CD14-positive monocyte (primary cell): ENCODE measurements around the gene BCL2L12. TPM values are rescaled to one million over a fixed set of nuclear protein-coding genes. Genes with fewer than 3 reads are reported as not detected.

Source experiments
- DNase-seq, 3 donors: peaks; one replicate each; pipeline ENCODE4 v3.0.0-alpha.2; 2011 to 2022
- H2AFZ ChIP-seq: 2 replicates; pipeline ENCODE4 v1.6.0; 2012; ENCODE audit warnings: mild to moderate bottlenecking, low read depth, low read length, inconsistent platforms; ENCODE audit not compliant: insufficient read depth, poor library complexity, severe bottlenecking
- H3K27ac ChIP-seq, 2 donors: 1 replicate in 1 of 2; 2 replicates in 1 of 2; pipeline ENCODE4 v1.5.1; 2012 to 2013; ENCODE audit warnings: low read length in 2 of 2, control low read depth in 1 of 2, inconsistent platforms in 1 of 2, low read depth in 1 of 2, mild to moderate bottlenecking in 1 of 2
- H3K27me3 ChIP-seq, 2 donors: one replicate each; pipeline versions ENCODE4 v1.6.0 to v1.6.1; 2011 to 2013; ENCODE audit warnings: low read length in 2 of 2; ENCODE audit not compliant: control insufficient read depth in 2 of 2, insufficient read depth in 2 of 2
- H3K36me3 ChIP-seq, 2 donors: replicated peaks in 1 of 2; 1 replicate in 1 of 2; 2 replicates in 1 of 2; pipeline versions ENCODE4 v1.5.1 to v1.6.1; 2012 to 2013; ENCODE audit warnings: low read length in 2 of 2, control low read depth in 1 of 2, inconsistent platforms in 1 of 2, mild to moderate bottlenecking in 1 of 2; ENCODE audit not compliant: insufficient read depth in 2 of 2, control insufficient read depth in 1 of 2
- H3K4me1 ChIP-seq, 2 donors: 1 replicate in 1 of 2; 2 replicates in 1 of 2; pipeline versions ENCODE4 v1.5.1 to v1.6.1; 2012 to 2013; ENCODE audit warnings: low read length in 2 of 2, control low read depth in 1 of 2, inconsistent platforms in 1 of 2, mild to moderate bottlenecking in 1 of 2, moderate library complexity in 1 of 2; ENCODE audit not compliant: insufficient read depth in 2 of 2, control insufficient read depth in 1 of 2
- H3K4me2 ChIP-seq: replicated peaks from 2 replicates; pipeline ENCODE3; 2012; ENCODE audit warnings: low read length, moderate library complexity, mild to moderate bottlenecking; ENCODE audit not compliant: poor library complexity, severe bottlenecking; ENCODE audit errors: extremely low read depth
- H3K4me3 ChIP-seq, 3 experiments: fragments of 200-600 bp in 1 of 3; sonication (generic) in 1 of 3; replicated peaks in 1 of 3; 1 replicate in 2 of 3; 2 replicates in 1 of 3; pipeline ENCODE4 v1.5.1; 2011 to 2013; ENCODE audit warnings: low read length in 3 of 3, mild to moderate bottlenecking in 3 of 3, control low read depth in 2 of 3, low read depth in 2 of 3, inconsistent platforms in 1 of 3, moderate library complexity in 1 of 3
- H3K79me2 ChIP-seq: 2 replicates; pipeline ENCODE4 v1.6.0; 2012; ENCODE audit warnings: mild to moderate bottlenecking, control low read depth, inconsistent platforms, low read length, moderate library complexity; ENCODE audit not compliant: insufficient read depth
- H3K9ac ChIP-seq: 2 replicates; pipeline ENCODE4 v1.6.0; 2017; ENCODE audit warnings: low read length, mild to moderate bottlenecking; ENCODE audit not compliant: insufficient read depth, poor library complexity, severe bottlenecking
- H3K9me3 ChIP-seq, 2 donors: replicated peaks in 1 of 2; 1 replicate in 1 of 2; 2 replicates in 1 of 2; pipeline versions ENCODE4 v1.5.1 to v1.6.1; 2012 to 2013; ENCODE audit warnings: low read length in 2 of 2, control low read depth in 1 of 2; ENCODE audit not compliant: control insufficient read depth in 1 of 2, insufficient read depth in 1 of 2
- H4K20me1 ChIP-seq: 2 replicates; pipeline ENCODE4 v1.6.0; 2012; ENCODE audit warnings: mild to moderate bottlenecking, low read length, control low read depth, moderate library complexity; ENCODE audit not compliant: insufficient read depth
- H3K27ac Mint-ChIP-seq, 7 donors: one replicate each; pipeline ENCODE4 v1.8.0; 2020; ENCODE audit warnings: mild to moderate bottlenecking in 7 of 7, mixed read lengths in 7 of 7, moderate library complexity in 6 of 7, inconsistent platforms in 2 of 7
- H3K27me3 Mint-ChIP-seq, 3 donors: one replicate each; pipeline ENCODE4 v1.8.0; 2021 to 2022; ENCODE audit warnings: low read depth in 3 of 3, mild to moderate bottlenecking in 3 of 3, mixed read lengths in 3 of 3, moderate library complexity in 3 of 3, inconsistent platforms in 1 of 3
- H3K36me3 Mint-ChIP-seq, 2 donors: one replicate each; pipeline ENCODE4 v1.8.0; 2020; ENCODE audit warnings: mixed read lengths in 2 of 2, inconsistent platforms in 1 of 2, mild to moderate bottlenecking in 1 of 2
- H3K4me1 Mint-ChIP-seq: one replicate; pipeline ENCODE4 v1.8.0; 2020; ENCODE audit warnings: mild to moderate bottlenecking, mixed read lengths
- H3K4me3 Mint-ChIP-seq, 2 donors: one replicate each; pipeline ENCODE4 v1.8.0; 2020; ENCODE audit warnings: mild to moderate bottlenecking in 2 of 2, mixed read lengths in 2 of 2, moderate library complexity in 1 of 2
- H3K9me3 Mint-ChIP-seq, 7 donors: one replicate each; pipeline ENCODE4 v1.8.0; 2020 to 2022; ENCODE audit warnings: mixed read lengths in 7 of 7, mild to moderate bottlenecking in 6 of 7, moderate library complexity in 6 of 7, inconsistent platforms in 2 of 7
- CTCF ChIP-seq: fragments of 200-600 bp; IDR thresholded peaks from one replicate; pipeline ENCODE4 v1.8.0; 2022; ENCODE audit warnings: antibody characterized with exemption, mild to moderate bottlenecking
- WGBS: methylation state at CpG from one replicate; pipeline ENCODE4 v1.1.5; 2013; ENCODE audit warnings: missing lambda C conversion rate; ENCODE audit not compliant: insufficient coverage; 5-methylcytosine and 5-hydroxymethylcytosine counted together
- intact Hi-C, 2 donors: fragments of 100-400 bp; cut with micrococcal nuclease; formaldehyde crosslinking; loops; one replicate each; pipeline versions ENCODE4 v1.15.0 to v1.15.1; 2023
- polyA plus RNA-seq, 3 donors: library from polyadenylated mRNA; depleted of rRNA in 1 of 3; unstranded in 2 of 3; stranded (reverse) in 1 of 3; fragments of 300-500 nt in 2 of 3; fragments of >200 nt in 1 of 3; fragmentation: Illumina TruSeq in 2 of 3; gene quantifications; 1 replicate in 2 of 3; 2 replicates in 1 of 3; pipeline ENCODE4 v1.2.3, GENCODE V29; 2012 to 2021

BCL2L12 gene
- polyA plus RNA-seq, 3 donors: 5.7 to 10.3 (median 8.6) TPM

GRCh38 chr19:49655570-49656455, 9.9 kb upstream of the BCL2L12 start:
- no peak overlapping the region for H3K27ac Mint-ChIP-seq
- Histone ChIP-seq H3K4me3 (no peak overlapping the region), H3K9me3 (no peaks in the 10 kb centered on the region), H3K79me2 (no peaks in the 10 kb centered on the region), H3K36me3 (peaks cover 81 to 92% of the 10 kb centered on the region in 2 donors), H3K27me3 (no peaks in the 10 kb centered on the region), H3K4me2 (no peak overlapping the region), H3K9ac (no peak overlapping the region), H2AFZ (no peak overlapping the region), H3K4me1 (no peaks in the 10 kb centered on the region), H4K20me1 (peaks cover 36% of the 10 kb centered on the region), H3K27ac (no peak overlapping the region)
- H3K9me3 Mint-ChIP-seq: peaks cover 0 to 4% (median 0%) of the 10 kb centered on the region in 7 donors
- no peaks in the 10 kb centered on the region for H3K4me1 Mint-ChIP-seq
- H3K27me3 Mint-ChIP-seq: peaks cover 0 to 3% (median 0%) of the 10 kb centered on the region in 3 donors
- 92% methylated on average over 21 of the region's 23 CpGs for WGBS
- TF ChIP-seq CTCF: no peak
- no peak for DNase-seq
- intact Hi-C loops: no loop called here
- no peak overlapping the region for H3K4me3 Mint-ChIP-seq
- H3K36me3 Mint-ChIP-seq: peaks cover 65 to 88% of the 10 kb centered on the region in 2 donors

- Histone ChIP-seq H3K27ac (no peak overlapping the region), H3K36me3 (peaks cover 81 to 94% of the 10 kb centered on the region in 2 donors)
- intact Hi-C loops: no loop called here
Observed at GRCh38 chr19:49656456-49657109, 9.2 kb upstream of the BCL2L12 start.

More at GRCh38 chr19:49656456-49657109, 9.2 kb upstream of the BCL2L12 start:
- TF ChIP-seq CTCF: no peak
- Histone ChIP-seq H2AFZ (no peak overlapping the region), H3K4me3 (no peak overlapping the region), H3K4me1 (no peaks in the 10 kb centered on the region), H3K79me2 (no peaks in the 10 kb centered on the region), H3K9ac (no peak overlapping the region), H4K20me1 (peaks cover 42% of the 10 kb centered on the region), H3K27me3 (no peaks in the 10 kb centered on the region), H3K9me3 (no peaks in the 10 kb centered on the region), H3K4me2 (no peak overlapping the region)
- Mint-ChIP-seq H3K27me3 (peaks cover 0 to 3% (median 0%) of the 10 kb centered on the region in 3 donors), H3K27ac (peak overlapping the region in 2 of 7 donors; percentile 52 to 64), H3K4me1 (no peaks in the 10 kb centered on the region), H3K4me3 (no peak overlapping the region), H3K36me3 (peaks cover 68 to 90% of the 10 kb centered on the region in 2 donors), H3K9me3 (peaks cover 0 to 4% (median 0%) of the 10 kb centered on the region in 7 donors)
- no peak for DNase-seq
- 94% methylated on average over 17 of the region's 17 CpGs for WGBS
